GM18873 (cell line): ENCODE results near the gene DCST2.
A peak's percentile ranks its signal among the peaks of the same experiment; 100 is the strongest.

Experiments used
- ATAC-seq: cut with Tn5 transposase; IDR thresholded peaks from one replicate; pipeline ENCODE4 v1.9.1; 2021; ENCODE audit warnings: mild to moderate bottlenecking, moderate library complexity, moderate number of reproducible peaks; ENCODE audit not compliant: unreplicated experiment, low FRiP score

The DCST2 gene

DNA sequence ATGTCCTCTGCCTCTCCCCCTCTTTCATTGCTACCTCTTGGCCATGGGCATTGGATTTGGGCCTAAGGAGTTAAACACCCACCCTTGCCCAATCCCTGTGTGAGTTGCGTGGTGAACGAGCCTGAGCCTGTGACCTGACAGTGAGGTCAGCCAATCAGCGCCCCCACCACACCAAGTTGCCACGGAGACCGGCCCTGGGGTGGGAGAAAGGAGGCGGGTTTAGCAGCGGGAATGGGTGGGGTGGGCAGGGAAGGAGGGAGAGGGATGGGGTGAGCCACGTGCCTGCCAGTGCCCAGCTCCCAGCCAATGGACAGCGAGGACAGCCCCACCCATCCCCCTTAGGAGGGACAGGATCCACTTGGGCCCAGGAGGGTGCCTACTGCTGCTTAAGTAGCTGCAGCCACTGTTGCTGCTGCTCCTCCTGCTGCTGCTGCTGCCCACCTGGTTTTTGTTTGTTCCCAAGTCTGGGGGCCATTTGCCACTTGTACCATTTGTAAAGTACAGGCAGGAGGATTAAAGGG, 21.5 kb downstream of the DCST2 start:
- no peak for ATAC-seq

DNA sequence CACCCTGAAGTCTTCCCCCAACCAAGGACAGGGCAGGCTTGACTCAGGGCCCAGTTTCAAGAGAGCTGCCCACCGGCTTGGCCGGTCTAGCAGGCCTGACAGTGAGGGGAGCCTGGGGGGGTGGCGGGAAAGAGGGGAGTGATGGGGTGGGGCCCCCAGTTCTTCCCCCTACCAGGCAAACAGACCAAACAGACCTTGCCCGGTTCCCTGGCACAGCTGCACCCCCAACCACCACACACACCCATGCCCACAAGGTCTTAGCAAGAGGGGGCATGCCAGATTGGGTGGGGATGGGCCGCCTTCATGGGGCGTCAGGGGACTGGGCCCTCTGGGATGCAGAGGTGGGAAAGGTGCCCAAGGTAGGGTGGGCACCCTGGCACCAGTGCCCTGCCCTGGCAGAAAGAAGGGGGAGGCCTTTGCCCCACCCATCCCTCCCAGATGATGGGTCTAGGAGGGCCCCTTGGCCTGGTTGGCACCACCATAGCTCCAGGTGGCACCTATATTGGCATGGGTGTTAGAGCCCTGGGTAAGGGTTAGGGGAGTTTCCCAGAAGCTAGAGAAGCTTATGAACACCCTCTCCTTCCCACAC, 22.1 kb downstream of the DCST2 start:
- no peak for ATAC-seq

DNA sequence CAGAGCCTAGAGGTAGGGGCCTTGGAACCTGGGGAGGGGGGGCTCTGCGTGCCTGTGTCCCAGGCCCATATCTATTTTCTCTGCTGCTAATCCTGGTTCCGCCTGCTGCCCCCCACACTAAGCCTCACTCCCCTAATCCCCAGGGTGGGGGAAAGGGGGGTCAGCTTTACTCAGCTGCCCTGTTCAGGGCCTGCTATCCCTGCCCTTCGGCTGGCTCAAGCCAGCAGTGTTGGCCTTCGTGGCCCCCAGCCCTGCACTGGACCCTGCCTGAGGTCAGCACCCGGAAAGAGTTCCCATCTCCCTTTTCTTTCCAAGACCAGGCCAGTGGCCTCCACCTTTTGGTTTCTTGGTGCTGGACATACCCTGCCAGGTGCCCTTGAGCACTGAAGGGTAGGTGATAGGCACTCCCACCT, 22.6 kb downstream of the DCST2 start:
- ATAC-seq: no peak

DNA sequence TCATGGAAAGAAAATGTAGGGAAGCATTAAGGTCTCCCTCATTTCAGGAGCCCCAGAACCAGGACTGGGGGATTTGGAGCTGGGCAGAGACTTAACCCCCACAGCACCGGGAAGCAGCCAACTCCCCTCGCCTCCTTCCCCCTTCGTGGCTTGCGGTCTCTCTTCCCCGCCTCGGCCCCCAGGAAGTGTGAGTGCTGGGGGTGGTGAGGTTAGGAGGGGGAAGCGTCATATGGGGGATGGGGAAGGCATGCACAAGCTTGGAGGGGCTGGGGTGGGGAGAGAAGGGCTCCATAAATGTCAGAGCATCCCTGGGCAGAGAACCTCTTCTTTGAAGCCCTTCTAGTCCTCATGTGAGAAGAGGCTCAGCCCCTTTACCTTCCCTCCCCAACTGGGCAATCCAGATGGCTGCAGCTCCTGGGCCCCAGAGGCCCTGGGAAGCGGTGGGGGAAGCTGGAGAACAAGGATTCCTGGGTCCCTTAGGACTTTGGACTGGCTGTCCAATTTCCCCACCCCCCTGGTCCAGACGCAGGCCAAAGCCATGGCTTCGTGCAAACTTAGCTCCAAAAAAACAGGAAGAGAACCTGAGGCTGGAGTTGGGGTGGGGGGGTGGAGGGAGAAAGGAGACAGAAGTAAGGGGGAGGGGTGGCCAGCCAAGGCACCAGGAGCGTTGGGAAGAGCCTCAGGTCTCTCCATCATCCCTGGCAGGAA, 23.2 kb downstream of the DCST2 start:
- ATAC-seq: no peak

DNA sequence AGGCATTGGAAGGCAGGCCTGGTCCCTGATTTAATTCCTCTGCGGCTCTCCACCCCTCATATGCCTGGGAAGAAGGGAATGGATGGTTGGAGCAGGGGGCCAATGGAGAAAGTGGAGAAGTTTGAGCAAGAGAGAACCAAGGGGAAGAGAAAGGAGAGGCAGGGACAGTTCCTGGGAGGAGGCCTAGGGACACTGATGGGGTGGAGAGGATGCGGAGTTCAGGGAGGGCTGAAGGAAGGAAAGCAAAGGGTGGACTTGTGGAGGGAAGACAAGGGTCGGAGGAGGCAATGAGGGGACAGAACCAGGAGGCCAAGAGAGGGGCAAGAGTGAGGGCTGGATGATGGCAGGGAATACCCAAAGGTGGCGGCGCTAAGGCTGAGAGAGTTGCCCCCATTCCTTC, 23.8 kb downstream of the DCST2 start:
- ATAC-seq: no peak

DNA sequence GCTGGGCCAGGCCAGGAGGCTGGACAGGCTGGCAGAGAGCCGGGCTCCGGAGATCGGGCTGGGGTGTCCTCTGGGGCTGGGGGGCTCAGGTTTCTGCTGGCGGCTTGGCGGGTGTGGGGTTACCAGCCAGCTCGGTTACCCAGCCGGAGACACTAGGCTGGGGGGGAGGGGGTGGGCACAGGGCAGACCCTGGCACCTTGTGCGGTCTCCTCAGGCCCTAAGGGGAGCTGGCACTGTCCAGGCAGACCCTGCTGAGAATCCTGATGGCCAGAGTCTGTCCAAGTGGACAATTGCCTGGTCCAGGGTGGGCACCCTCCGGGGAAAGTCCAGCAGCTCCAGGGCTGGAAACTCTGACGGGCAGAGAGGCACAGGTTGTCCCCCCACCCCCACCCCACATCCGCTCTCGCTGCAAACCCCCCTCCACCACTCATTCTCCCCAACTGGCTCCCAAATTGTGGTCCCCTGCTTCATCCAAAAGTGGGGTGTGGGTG, 24.3 kb downstream of the DCST2 start:
- ATAC-seq: no peak

DNA sequence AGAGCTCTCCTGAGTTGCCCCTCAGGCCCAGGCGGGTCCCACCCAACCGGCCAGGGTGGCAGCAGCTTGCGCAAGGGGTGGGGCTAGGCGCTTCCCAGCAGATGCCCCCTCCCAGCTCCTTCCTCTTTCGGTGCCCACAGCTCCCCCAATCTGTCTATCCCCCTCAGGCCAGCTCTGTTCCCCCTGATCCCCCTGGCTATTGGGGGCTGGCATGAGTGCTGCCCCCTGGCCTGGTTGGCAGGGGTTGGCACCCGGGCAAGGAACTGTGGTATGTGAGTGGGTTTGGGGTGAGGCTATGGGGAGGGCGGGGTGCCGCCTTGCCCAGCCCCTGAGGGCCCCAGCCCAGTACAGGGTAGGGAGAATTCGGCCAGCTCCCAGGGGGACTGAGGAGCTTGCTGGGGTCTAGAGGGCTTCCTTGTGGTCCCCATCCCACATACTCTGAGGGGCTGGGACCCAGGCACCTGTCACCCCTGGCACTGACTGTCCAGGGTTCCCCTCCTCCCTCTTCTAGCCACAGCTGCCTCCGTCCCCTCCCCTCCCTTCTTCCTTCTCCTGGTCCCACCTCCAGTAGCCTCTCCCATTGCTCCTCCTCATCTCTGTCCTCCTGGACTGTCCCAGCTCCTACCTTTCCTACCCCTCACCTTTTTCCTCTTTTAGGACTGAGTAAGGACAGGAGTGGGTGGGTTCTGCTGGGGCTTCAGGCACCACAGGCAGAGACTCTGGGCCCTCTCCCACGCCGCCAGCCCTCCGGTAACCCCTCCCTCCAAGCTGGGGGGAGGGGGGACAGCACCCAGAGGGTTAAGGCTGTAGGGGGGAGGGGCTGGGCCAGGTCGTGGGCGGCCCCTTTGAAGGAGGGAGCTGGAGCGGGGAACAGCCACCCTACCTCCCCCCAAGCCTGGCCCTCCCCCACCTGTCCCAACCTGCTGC, 25.3 kb downstream of the DCST2 start:
- no peak for ATAC-seq

DNA sequence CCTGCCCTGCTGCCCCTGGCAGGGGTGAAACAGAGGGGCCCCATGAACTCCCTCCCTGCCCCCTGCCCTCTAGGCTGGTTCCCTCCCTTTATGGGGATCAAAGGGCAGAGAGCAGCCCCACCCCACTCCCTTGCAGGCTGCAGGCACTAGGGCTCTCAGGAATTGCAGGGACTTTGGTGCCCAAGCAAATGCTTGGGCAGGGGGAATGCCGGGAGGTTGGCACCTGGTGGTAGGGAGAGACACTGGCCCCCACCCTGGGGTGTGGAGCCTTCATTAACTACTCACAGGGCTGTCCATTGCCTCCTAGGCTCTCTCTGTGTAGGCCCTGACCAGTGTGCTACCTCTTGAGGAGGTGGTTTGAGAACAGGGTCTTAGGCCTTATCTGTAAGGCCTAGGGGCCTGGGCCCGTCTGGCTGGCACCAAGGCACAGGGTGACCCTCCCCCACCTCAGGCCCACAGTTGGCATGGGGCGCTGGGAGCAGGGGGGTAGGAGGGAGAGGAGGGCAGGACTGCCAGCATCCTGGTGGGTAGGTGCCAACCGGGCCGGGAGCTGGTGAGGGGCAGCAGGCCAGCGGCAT, 26.2 kb downstream of the DCST2 start:
- ATAC-seq: no peak

DNA sequence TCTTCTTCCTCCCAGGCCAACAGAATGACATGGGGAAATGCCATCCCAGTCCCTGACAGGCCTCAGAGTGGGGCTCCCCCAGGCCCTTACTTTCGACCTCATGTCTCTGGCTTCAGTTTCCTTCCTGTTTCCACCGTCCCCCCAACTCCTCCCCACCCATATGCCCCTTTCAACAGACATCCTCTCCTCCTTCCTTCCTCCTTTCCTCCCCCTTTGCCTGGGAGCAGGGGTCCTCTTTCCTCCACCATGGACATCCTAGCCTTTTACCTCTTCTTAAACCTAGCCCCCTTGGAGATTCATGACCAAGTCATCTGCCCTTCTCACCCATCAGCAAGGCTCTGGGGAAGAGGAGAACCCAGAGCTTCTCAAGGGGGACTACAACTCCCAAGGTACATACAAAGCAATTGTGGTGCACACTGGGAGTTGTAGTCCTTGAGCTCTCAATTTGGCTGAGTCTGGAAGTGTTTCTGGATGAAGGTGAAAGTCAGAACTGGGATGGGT, 26.9 kb downstream of the DCST2 start:
- ATAC-seq: no peak

DNA sequence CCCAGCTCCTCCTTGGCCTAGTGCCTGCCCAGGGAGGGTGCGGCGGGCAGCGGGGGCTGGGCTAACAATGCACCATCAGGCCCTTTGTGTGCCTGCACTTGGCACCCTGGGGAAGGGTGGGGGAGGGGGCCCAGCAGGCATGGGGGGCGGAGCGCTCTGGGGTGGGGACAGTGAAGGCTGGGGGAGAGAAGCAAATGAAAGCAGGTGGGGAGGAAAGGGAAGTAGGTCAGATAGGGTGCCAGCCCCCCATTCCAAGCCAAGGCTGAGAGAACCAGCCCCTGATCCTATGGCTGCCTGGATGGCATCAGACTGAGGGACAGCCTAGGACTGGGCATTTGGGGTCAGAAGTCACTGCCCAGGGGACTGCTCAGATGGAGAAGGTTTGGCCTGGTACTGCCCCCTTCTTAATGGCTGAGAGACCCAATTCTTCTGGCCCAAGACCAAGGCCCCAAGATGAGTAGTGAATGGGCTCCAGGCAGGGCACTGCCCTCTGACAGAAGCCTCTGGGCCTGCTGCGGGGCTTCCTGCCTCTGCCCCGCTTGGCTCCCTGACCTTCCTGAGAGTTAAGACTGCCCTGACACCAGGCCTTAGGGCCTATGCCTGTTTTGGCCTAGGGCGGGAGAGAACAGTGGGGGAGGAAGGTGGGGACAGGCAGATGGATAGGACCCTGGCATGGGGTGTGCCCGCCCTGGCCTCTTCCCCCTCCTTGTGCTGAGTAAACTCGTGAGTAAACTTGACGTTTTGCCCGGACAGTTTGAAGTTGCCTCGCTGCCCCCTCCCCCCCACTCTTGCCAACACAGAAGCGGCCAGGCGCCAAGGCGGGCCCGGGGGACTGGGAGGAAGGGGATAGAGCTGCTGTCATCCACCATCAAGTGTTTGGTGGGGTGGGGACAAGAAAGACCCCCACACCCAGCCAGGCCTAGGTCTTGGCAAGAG, 28.2 kb downstream of the DCST2 start:
- ATAC-seq: no peak

DNA sequence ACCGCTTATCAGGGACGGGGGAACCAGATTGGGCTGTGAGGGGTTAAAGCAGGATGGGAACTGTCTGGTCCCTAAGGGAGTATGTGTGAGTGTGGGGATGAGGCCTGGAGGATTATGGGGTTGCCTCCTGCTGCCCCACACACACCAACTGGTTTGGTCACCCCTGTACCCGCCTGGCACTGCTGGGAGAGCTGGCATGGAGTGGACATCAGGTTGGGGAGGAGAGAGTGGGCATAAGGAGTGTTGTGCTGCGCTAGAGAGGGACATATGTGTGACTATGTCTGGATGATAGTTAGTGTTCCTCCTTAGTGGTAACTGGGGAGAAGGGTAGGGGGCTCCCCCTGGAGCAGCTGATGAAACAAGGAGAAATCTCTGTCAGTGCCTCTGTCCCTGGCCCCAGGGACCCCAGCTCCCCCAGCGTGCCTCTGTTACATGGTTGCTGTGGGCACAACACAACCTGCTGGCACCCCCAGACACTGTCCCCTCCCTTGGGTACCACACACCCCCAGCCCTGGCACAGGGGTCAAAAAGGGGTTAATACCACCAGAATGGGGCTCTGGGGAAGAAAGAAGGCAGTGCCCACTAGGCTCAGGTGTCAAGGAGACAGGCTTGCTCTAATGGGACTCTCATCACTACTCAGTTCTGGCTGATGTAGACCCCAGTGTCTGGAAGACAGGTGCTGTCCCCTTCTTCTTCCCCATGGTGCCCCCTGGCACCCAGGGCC, 29.1 kb downstream of the DCST2 start:
- no peak for ATAC-seq

DNA sequence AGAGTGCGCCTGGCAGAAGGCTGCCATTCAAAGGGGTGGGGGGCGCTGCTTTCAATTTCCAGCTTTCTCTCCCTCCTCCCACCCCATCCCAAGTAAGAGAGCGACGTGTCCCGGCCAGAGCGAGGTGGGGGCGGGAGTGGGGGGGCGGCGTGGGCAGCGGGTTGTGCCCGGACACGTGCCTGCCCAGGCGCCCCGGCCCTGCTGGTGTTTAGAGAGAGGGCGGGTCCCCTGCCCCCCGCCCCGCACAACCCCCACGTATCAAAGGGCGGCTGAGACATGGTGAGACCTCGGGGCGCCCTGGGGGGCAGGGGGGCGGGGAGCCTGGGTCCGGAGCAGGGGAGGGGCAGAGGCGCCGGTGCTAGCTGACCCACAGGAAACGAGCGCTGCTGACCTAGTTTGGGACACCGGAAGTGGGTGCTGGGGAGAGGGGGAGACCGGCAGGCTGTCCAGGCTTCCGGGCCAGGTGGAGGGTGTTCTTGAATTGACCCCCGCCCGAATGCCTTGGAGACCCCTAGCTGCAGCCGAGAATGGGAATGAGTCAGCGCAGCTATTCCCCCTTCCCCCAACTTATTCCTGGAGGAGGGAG, 29.7 kb downstream of the DCST2 start:
- no peak for ATAC-seq

DNA sequence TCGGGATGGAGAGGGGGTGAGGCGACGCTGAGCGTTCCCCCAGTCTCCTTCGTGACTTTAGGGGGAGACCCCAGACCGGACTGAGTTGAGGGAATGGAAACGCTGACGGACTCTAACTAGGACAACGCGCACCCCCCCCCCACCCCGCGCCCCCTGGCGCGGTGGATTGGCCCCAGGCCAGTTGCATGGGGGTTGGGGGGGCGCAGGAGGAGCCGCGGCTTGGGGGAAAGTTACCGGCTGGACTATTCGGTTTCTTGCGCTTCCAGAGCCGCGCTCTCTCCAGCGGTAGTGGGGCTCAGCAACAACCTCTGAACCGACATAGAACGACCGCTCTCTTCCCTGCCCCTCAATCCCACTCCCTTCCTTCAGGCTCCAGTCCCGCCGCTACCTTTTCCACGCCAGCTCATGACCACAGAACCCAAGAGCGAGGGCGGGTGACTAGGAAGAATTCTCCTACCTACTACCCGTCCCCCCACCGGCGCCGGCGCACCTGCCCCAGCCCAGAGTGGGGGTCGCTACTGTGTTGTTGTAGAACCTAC, 30.3 kb downstream of the DCST2 start:
- no peak for ATAC-seq

DNA sequence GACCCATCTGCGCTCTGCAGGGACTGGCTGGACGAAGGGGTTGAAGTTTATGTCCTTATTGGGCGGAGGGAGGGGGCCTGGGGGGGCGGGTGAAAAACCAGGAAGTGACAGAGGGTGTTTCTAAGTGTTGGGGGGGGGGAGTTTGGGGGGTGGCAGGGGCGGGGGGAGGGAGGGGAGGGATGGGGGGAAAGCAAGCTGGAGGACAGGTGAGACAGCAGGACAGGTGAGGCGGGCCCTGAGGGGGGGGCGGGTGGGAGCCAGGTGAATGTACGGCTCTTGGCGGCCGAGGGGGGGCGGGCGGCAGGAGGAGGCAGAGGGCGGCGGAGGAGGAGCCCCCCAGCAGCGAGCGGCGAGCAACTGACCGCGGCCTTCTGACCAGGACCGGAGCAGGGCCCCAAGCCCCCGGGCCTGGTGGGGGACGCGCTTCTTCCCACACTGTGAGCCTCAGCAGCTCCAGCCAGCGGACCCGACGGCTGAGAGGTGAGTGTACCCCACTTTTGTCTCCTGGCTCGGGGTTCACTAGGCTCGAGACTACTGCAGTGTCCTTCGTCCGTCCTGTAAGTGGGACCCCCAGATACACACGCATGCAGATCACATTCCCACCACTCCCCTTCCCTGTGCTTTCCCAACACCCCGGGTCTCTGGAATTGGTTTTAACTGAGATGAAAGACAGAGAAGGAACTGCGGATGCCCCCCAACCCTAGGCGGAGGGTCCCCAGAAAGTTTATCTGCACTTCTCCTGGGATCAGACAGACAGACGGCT, 30.9 kb downstream of the DCST2 start, which contains the start of gene ZBTB7B:
ZBTB7B (plus strand) TSS at position 339 of the 763 bp plus-strand sequence. CDS start 11,859 bp downstream, outside the sequence.
- no peak for ATAC-seq

DNA sequence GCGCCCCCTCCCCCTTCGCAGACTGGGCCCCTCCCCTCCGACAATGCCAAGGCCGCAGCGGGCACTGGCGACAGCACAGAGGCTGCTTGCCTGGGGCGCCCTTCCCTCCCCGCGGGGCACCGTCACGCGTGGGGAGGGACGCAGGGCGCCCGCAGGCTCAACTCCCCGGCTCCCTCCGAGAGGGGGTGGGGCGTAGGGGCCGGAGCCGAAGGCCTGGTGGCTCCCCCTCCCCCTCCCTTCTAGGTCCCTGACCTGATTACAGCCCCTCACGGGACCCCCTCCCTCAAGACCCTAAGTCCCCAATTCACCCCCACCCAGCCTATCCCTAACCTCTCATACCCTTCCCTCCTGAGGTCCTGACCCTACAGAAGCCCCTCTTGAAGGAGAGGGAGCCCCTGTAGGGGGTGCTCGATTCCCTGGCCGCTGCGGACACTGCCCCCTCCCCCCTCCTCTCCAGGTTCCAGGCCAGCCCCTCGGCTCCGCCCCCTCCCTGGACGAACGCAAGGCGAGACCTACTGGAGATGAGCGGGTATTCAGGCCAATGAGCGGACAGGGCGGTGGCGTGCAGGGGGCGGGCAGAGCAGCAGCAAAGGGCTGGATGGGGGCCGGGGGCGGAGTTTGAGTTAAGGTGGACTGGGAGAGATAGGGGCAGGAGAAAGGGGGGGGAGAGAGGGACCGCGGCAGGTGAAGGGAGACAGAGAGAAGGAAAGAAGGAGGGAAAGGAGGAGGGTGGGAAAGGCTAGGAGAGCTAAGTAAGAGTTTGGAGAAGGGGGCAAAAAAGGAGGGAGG, 31.7 kb downstream of the DCST2 start:
- peak; percentile 50 for ATAC-seq

DNA sequence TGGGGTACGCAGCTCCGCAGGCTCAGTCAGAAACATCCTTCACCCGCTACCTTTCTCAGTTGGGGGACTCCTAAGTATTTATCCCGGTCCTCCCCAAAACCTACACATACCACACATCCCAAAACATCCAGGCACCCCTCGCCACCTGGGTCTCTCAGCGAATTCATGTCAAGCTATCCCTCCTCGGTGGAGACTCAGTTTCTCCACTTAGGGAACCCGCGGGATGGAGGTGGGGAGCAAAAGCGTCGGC, 32.2 kb downstream of the DCST2 start:
- no peak for ATAC-seq
